Lung (tissue), 16 donors: ENCODE data around the gene BDKRB2. TPM values are rescaled to one million over a fixed set of nuclear protein-coding genes. Genes with fewer than 3 reads are reported as not detected.

ENCODE experiments used
- ATAC-seq: fragments of 200-7000 bp; cut with Tn5 transposase; one replicate; pipeline ENCODE4 v1.9.1; 2020; ENCODE audit warnings: moderate number of reproducible peaks; ENCODE audit not compliant: insufficient read depth, low FRiP score
- DNase-seq, 3 donors: peaks; one replicate each; pipeline ENCODE4 v3.0.0-alpha.2; 2013 to 2017
- H3K27ac ChIP-seq, 2 donors: one replicate each; pipeline ENCODE4 v1.5.1; 2013; ENCODE audit warnings: mild to moderate bottlenecking in 2 of 2, moderate library complexity in 2 of 2, control low read depth in 1 of 2, inconsistent platforms in 1 of 2, low read depth in 1 of 2, low read length in 1 of 2
- H3K27me3 ChIP-seq, 3 donors: one replicate each; pipeline ENCODE4 v1.5.1; 2013; ENCODE audit warnings: low read length in 2 of 3; ENCODE audit not compliant: control insufficient read depth in 3 of 3, insufficient read depth in 3 of 3
- H3K36me3 ChIP-seq, 4 donors: one replicate each; pipeline ENCODE4 v1.5.1; 2013; ENCODE audit warnings: low read length in 4 of 4, mild to moderate bottlenecking in 1 of 4, moderate library complexity in 1 of 4; ENCODE audit not compliant: control insufficient read depth in 4 of 4, insufficient read depth in 4 of 4
- H3K4me1 ChIP-seq, 5 donors: one replicate each; pipeline ENCODE4 v1.5.1; 2013; ENCODE audit warnings: low read length in 5 of 5, mild to moderate bottlenecking in 2 of 5, moderate library complexity in 1 of 5; ENCODE audit not compliant: control insufficient read depth in 5 of 5, insufficient read depth in 5 of 5
- H3K4me3 ChIP-seq: one replicate; pipeline ENCODE4 v1.5.1; 2013; ENCODE audit warnings: mild to moderate bottlenecking, control low read depth, moderate library complexity
- H3K9ac ChIP-seq, 2 donors: one replicate each; pipeline ENCODE4 v1.5.1; 2013; ENCODE audit warnings: low read length in 2 of 2, control low read depth in 1 of 2; ENCODE audit not compliant: insufficient read depth in 1 of 2
- H3K9me3 ChIP-seq, 4 donors: one replicate each; pipeline ENCODE4 v1.5.1; 2013; ENCODE audit warnings: low read length in 3 of 4, mild to moderate bottlenecking in 1 of 4, moderate library complexity in 1 of 4; ENCODE audit not compliant: control insufficient read depth in 4 of 4, insufficient read depth in 3 of 4
- WGBS, 2 donors: extraction: QIAGEN DNeasy Blood & Tissue Kit; methylation state at CpG; one replicate each; pipeline ENCODE4 v1.1.7; 2013; 5-methylcytosine and 5-hydroxymethylcytosine counted together
- long read RNA-seq, 5 donors: transcript quantifications; one replicate each; lab custom pipeline, GENCODE V29; 2026
- polyA plus RNA-seq, 2 donors: library from polyadenylated mRNA; stranded (reverse); fragments of 200-250 nt; gene quantifications; one replicate each; pipeline ENCODE4 v1.2.1, GENCODE V29; 2013
- total RNA-seq, 2 donors: library from RNA; depleted of rRNA in 1 of 2; stranded (reverse); fragments of >200 nt in 1 of 2; gene quantifications; one replicate each; pipeline ENCODE4 v1.2.1, GENCODE V29; 2014 to 2021
- TF ChIP-seq, protein P1 (sequence below): IDR thresholded peaks from 2 replicates; pipeline ENCODE4 v1.5.1; 2012; ENCODE audit warnings: mild to moderate bottlenecking; ENCODE audit errors: control extremely low read depth, extremely low read depth
- donor health status: control.
- donor health status: control.
- donor health status: Bipolar disorder and iron deficiency.
- donor health status: healthy.
- donor health status: DM: yes; HTN: yes; CAD: no.

The BDKRB2 gene
- total RNA-seq (1 to 10 TPM; 2.1 to 2.6 TPM), polyA plus RNA-seq (1 to 10 TPM in 1 of 2 donors, under 1 TPM in 1; 0.77 to 5.8 TPM)
- long read RNA-seq, donor 1, result 0 reads
- long read RNA-seq, donor 2, result 0 reads
- long read RNA-seq, donor 3, result 0 reads
- long read RNA-seq, donor 4, result 0 reads
- long read RNA-seq, donor 5, result 0 reads

DNA sequence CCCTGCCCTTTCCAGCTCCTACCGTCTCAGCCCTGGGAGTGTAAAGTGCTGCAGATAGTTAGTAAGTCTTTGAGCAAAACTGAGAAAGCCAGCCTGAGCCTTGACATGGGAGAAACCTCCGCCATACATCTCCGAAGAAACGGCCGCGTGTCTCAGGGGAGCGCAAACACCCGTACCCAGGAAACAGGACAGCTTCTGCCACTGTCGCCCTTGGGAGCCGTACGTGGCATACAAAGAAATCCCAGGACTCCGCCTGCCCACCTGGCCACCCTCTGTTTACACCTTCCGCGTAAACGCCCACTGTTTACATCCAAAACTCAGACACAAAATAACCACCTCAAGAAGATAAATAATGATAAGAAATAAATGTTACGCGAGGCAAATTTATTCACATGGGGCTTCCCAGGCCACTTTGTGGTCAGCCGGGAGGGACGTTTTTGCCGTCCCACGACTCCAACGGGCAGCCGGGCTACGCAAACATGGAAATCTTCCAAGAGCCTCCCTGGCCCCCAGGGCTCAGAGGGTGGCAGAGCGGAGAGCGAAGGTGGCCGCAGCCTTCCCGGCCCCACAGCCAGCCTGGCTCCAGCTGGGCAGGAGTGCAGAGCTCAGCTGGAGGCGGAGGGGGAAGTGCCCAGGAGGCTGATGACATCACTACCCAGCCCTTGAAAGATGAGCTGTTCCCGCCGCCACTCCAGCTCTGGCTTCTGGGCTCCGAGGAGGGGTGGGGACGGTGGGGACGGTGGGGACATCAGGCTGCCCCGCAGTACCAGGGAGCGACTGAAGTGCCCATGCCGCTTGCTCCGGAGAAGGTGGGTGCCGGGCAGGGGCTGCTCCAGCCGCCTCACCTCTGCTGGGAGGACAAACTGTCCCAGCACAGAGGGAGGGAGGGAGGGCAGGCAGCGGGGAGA lies at the start of gene BDKRB2:
TSS of gene BDKRB2 (plus strand) at position 689 of the 908 bp plus-strand sequence. CDS start 32,269 bp downstream, outside the sequence.
- 9 to 12% methylated on average over 41 of the region's 41 CpGs for whole genome bisulfite sequencing, 2 donors
- ATAC-seq (peak; percentile 61), DNase-seq (peak; percentile 86 to 88 (median 86))
- TF ChIP-seq, protein P1, sequence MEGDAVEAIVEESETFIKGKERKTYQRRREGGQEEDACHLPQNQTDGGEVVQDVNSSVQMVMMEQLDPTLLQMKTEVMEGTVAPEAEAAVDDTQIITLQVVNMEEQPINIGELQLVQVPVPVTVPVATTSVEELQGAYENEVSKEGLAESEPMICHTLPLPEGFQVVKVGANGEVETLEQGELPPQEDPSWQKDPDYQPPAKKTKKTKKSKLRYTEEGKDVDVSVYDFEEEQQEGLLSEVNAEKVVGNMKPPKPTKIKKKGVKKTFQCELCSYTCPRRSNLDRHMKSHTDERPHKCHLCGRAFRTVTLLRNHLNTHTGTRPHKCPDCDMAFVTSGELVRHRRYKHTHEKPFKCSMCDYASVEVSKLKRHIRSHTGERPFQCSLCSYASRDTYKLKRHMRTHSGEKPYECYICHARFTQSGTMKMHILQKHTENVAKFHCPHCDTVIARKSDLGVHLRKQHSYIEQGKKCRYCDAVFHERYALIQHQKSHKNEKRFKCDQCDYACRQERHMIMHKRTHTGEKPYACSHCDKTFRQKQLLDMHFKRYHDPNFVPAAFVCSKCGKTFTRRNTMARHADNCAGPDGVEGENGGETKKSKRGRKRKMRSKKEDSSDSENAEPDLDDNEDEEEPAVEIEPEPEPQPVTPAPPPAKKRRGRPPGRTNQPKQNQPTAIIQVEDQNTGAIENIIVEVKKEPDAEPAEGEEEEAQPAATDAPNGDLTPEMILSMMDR, result no peak
- peak within 1 kb of the TSS; percentile 11 for H3K4me3 ChIP-seq
- H3K9ac ChIP-seq, result peak within 1 kb of the TSS in 1 of 2 donors; percentile 76
- no peaks in the 10 kb centered on the region for H3K36me3 ChIP-seq
- no peaks in the 10 kb centered on the region for H3K9me3 ChIP-seq
- peaks cover 0 to 2% (median 0%) of the 10 kb centered on the region in 3 donors for H3K27me3 ChIP-seq
- H3K4me1 ChIP-seq, result peaks cover 0 to 23% (median 5%) of the 10 kb centered on the region in 5 donors
- peak within 1 kb of the TSS in 1 of 2 donors; percentile 63 for H3K27ac ChIP-seq

DNA sequence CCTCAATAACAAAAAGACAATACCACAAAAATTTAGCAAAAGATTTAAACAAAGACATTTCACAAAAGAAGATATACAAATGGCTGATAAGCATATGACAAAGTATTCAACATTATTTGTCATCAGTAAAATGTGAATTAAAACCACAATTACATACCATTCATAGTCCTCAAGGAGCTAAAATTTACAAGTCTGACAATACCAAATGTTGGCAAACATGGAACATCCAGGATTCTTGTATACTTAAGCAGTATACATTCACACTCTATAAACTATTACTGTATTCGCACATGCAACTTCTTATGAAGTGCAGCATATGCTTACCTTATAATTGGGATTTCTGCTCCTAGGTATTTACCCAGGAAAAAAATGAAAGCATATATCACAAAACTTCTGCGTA lies 49.7 kb upstream of the BDKRB2 start:
- TF ChIP-seq, protein P1, result no peak
- ATAC-seq (no peak), DNase-seq (no peak)
- Histone ChIP-seq H3K27me3 (no peaks in the 10 kb centered on the region), H3K9me3 (no peaks in the 10 kb centered on the region), H3K4me3 (no peak overlapping the region), H3K36me3 (no peaks in the 10 kb centered on the region), H3K4me1 (no peaks in the 10 kb centered on the region), H3K9ac (no peak overlapping the region), H3K27ac (no peak overlapping the region)
- 97 to 99% methylated on average over 2 of the region's 2 CpGs for WGBS, 2 donors

DNA sequence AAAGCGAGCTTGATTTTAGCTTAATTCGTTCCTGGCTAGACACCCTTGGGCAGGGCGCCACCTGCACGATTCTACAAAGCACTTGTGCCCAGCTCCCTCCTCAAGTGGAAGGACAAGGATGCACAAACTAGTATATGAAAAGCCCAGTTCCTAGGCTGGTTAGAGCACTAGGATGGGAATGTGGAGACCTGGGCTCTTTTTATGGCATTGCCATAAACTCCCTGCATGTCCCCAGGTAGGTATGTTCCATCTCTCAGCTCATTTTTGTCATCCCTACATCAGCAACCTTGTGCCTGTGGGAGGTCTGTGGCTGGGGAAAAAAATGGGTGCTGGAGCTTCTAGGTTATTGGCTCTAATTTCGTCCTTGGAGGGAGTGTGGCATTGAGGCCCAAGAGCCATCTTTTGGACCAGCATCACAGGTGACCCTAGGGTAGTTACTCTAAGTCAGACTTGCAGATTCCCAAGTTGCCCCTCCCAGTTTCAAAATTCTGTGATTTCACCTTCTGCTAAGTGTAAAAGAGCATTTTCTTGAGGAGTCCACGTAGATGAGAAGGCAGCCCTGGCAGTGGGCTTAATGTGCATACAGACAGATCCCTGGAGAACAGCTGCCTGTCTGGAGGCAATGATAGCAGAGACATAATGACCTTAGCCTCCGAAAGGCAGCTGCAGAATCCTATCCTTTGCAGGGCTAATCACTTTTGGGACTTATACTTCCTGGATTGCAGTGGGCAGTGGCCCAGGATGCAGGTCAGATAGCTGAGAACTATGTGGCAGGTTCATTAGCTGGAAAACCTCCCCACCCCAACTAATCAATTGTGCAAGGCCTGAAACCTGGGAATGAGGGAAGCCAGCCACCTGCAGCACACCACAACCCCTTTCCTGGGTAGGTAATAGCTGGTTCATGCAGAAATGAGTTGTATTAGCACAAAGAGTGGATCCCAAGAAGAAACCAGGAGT lies 47.6 kb upstream of the BDKRB2 start:
- H3K4me3 ChIP-seq, result no peak overlapping the region

More for the DNA sequence above, 47.6 kb upstream of the BDKRB2 start:
- Histone ChIP-seq H3K9ac (no peak overlapping the region), H3K27me3 (no peaks in the 10 kb centered on the region), H3K36me3 (no peaks in the 10 kb centered on the region), H3K27ac (no peak overlapping the region), H3K9me3 (no peaks in the 10 kb centered on the region), H3K4me1 (no peaks in the 10 kb centered on the region)
- 75 to 76% methylated on average over 7 of the region's 7 CpGs for WGBS, 2 donors
- ATAC-seq (no peak), DNase-seq (no peak)
- TF ChIP-seq, protein P1, result no peak
